ENCODE results near the gene IDH3A.

DNA sequence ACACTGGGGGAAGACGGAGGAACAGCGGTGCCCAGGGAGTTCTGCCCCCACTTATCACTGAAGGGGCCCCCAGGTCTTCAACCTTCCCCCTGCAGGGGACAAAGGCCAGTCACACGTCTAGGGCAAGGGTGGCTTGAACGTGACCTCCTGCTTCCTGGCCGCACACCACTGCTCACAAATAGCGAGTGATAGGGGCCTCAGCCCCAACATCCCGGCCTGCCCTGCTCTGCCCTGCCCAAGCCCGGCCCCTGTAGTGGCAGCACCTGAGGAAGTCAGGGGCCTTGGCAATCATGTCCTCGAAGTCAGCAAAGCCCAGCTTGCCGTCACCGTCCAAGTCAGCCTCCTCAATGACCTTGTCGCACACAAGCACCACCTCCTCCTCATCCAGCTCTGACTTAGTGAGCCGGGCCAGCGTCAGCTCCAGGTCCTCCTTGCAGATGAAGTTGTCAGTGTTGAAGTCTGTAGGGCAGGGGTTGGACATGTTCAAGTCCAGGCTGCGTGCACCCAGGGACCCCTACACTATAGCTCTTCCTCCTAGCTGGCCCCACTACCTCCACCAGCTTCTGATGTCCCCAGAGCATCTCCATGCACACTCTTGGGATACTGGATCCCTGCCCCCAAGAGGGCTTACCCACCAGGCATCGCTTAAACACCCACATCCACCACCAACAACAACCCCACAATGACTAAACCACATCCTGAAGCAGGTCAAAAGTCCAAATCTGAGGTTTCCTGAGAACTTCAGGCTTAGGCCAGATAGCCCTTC lies 43.5 kb upstream of the IDH3A start:
- TF ChIP-seq CTCF (IDR thresholded peaks at IDR 0.05), result no peak
- no peak for TF ChIP-seq POLR2A (IDR thresholded peaks at IDR 0.05)
- no peak for TF ChIP-seq POLR2AphosphoS5 (IDR thresholded peaks at IDR 0.05)
